ENCODE measurements around the gene CNDP2. TPM values are rescaled to one million over a fixed set of nuclear protein-coding genes. Genes with fewer than 3 reads are reported as not detected.
"Not testable (repeated sequence)": the region's sequence is repeated elsewhere in the genome, so short reads cannot be mapped to it uniquely, and the experiment has no call there.

The CNDP2 gene
- total and polyA plus RNA-seq, 12 donors: 49.7 to 159 (median 97.9) TPM

DNA sequence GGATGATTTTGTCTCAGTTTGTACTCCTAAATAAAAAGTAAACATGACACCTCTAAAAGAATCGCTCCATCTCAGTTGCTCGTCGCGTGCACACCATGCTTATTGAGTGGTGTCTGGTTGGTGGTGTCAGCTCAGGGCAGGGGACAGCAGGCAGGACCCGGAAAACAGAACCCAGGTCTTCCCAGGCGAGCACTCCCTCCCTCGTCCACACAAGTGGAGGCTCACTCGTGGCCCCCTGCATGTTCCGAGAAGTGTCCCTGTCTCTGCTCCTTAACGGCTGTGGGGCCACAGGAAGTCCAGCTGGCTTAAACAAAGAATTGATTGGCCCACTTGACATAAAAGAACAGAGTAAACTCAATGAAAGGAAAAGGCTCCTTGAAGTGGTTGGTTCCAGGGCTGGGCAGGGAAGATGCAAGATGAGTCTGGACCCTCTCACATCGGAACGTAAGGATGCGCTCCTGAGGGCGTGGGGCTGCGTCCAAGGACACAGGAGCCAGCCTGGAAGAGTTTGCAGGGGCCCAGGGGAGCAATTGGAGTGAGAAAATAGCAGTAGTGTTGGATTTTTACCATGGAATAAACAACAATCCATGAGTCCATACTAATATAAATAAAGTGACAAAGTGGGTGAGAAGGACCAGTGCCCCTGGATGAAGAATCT lies 25.0 kb downstream of the CNDP2 start:
- Histone ChIP-seq H3K4me1 (replicated peaks in 1 of 2) (no peaks in the 10 kb centered on the region), H3K27ac (no peak overlapping the region), H3K4me3 (no peak overlapping the region), H3K27me3 (no peaks in the 10 kb centered on the region), H3K9me3 (replicated peaks in 1 of 3) (no peaks in the 10 kb centered on the region), H3K36me3 (replicated peaks in 1 of 2) (peaks cover 0 to 45% of the 10 kb centered on the region in 2 donors)
- 96 to 97% (median 97%) methylated on average over 14 to 15 of the region's 15 CpGs for WGBS, 4 donors
- DNase-seq: peak in 1 of 7 donors; percentile 33
- no peak for TF ChIP-seq CTCF (IDR thresholded peaks at IDR 0.05)
- no peak for TF ChIP-seq POLR2A (IDR thresholded peaks at IDR 0.05)
- intact Hi-C loops (cut with DNase I): no loop called here

GRCh38 chr18:74522635-74523548 lies 26.7 kb downstream of the CNDP2 start:
- no peaks in the 10 kb centered on the region for H3K4me1 ChIP-seq (replicated peaks in 1 of 2)
- intact Hi-C loops (cut with DNase I): no loop called here
- H3K27me3 ChIP-seq: no peaks in the 10 kb centered on the region
- H3K4me3 ChIP-seq: no peak overlapping the region
- no peak overlapping the region for H3K27ac ChIP-seq
- H3K9me3 ChIP-seq (replicated peaks in 1 of 3): no peaks in the 10 kb centered on the region
- 84 to 89% (median 86%) methylated on average over 18 to 23 of the region's 23 CpGs for WGBS, 4 donors
- no peak for DNase-seq
- no peak for TF ChIP-seq POLR2A (IDR thresholded peaks at IDR 0.05)
- peaks cover 0 to 28% of the 10 kb centered on the region in 2 donors for H3K36me3 ChIP-seq (replicated peaks in 1 of 2)

GRCh38 chr18:74524097-74524496 lies 27.9 kb downstream of the CNDP2 start:
- H3K9me3 ChIP-seq (replicated peaks in 1 of 3): no peaks in the 10 kb centered on the region
- no peak overlapping the region for H3K4me3 ChIP-seq
- H3K36me3 ChIP-seq (replicated peaks in 1 of 2): peaks cover 0 to 18% of the 10 kb centered on the region in 2 donors
- no peak for TF ChIP-seq POLR2A (IDR thresholded peaks at IDR 0.05)
- no peak for TF ChIP-seq CTCF (IDR thresholded peaks at IDR 0.05)
- H3K4me1 ChIP-seq (replicated peaks in 1 of 2): no peaks in the 10 kb centered on the region
- no peak overlapping the region for H3K27ac ChIP-seq
- no peaks in the 10 kb centered on the region for H3K27me3 ChIP-seq
- 18 to 27% (median 20%) methylated on average over 5 of the region's 5 CpGs for WGBS, 4 donors
- peak in 4 of 7 donors; percentile 30 to 62 (median 41) for DNase-seq
- intact Hi-C loops (cut with DNase I): no loop called here

GRCh38 chr18:74524915-74525314 lies 28.8 kb downstream of the CNDP2 start:
- H3K27me3 ChIP-seq; H3K9me3 ChIP-seq (replicated peaks in 1 of 3); H3K4me1 ChIP-seq (replicated peaks in 1 of 2); H3K27ac ChIP-seq; H3K4me3 ChIP-seq; intact Hi-C loops (cut with DNase I); DNase-seq: not testable (repeated sequence)
- H3K36me3 ChIP-seq (replicated peaks in 1 of 2): peaks cover 0 to 10% of the 10 kb centered on the region in 2 donors
- 91 to 95% (median 93%) methylated on average over 7 of the region's 7 CpGs for WGBS, 4 donors

DNA sequence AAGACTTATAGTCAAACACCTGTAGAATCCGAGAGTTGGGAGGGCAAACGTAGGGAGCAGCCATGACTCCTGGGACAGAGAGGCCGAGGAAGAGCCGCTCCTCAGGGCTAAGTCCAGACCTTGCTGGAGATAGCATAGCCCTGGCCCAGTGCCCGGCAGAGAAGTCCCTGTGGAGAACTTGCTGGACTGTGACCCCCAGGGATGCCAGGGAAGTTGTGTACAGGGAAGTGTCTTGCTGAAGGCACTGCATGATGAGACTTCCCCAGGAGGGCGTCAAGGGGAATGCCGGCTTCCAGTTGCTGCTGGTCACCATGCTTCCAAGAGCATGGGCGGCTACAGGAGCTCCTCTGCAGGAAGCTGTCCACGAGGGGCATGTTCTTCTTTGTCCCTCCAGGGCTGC lies 29.6 kb downstream of the CNDP2 start:
- Histone ChIP-seq H3K27me3 (no peaks in the 10 kb centered on the region), H3K4me3 (no peak overlapping the region), H3K9me3 (replicated peaks in 1 of 3) (no peaks in the 10 kb centered on the region), H3K4me1 (replicated peaks in 1 of 2) (no peaks in the 10 kb centered on the region), H3K36me3 (replicated peaks in 1 of 2) (peaks cover 0 to 2% of the 10 kb centered on the region in 2 donors), H3K27ac (no peak overlapping the region)
- TF ChIP-seq POLR2A (IDR thresholded peaks at IDR 0.05) (no peak), CTCF (IDR thresholded peaks at IDR 0.05) (no peak)
- intact Hi-C loops (cut with DNase I): no loop called here
- 74 to 87% (median 83%) methylated on average over 7 to 9 of the region's 9 CpGs for WGBS, 4 donors
- peak in 1 of 7 donors; percentile 42 for DNase-seq

All from adrenal gland (tissue), 12 donors.